ENCODE measurements around the gene PHKG1. TPM values are rescaled to one million over a fixed set of nuclear protein-coding genes. Genes with fewer than 3 reads are reported as not detected.
"Not testable (repeated sequence)": the region's sequence is repeated elsewhere in the genome, so short reads cannot be mapped to it uniquely, and the experiment has no call there.

Gene PHKG1
- total and polyA plus RNA-seq, 2 of the 4 experiments (the other 2 are of a cell fraction) = 0.62 to 0.72 TPM

- Histone ChIP-seq H3K27me3 (ENCODE audit: control insufficient read depth, insufficient read depth, low read length) (no peaks in the 10 kb centered on the region), H4K91ac (ENCODE audit: insufficient read depth, low read depth, low read length) (no peak overlapping the region), H3K14ac (replicated peaks; ENCODE audit: low read depth, low read length) (no peak overlapping the region), H2BK20ac (ENCODE audit: low read depth, low read length) (no peak overlapping the region), H2BK15ac (ENCODE audit: low read depth, low read length) (no peak overlapping the region), H2BK5ac (ENCODE audit: low read depth, low read length, poor library complexity, severe bottlenecking) (no peak overlapping the region), H3K9me1 (ENCODE audit: insufficient read depth, low read length) (peaks cover 4% of the 10 kb centered on the region; the same call in 1 of the 2 replicates), H2AFZ (replicated peaks; ENCODE audit: low read length, poor library complexity) (no peak overlapping the region), H2BK120ac (ENCODE audit: low read depth, low read length) (no peak overlapping the region), H3K9me3 (ENCODE audit: control insufficient read depth, insufficient read depth, low read length) (no peaks in the 10 kb centered on the region), H3K4me1 (ENCODE audit: control insufficient read depth, insufficient read depth, low read length) (peaks cover 10% of the 10 kb centered on the region), H3K4me2 (ENCODE audit: low read depth, low read length) (no peak overlapping the region), H3K36me3 (ENCODE audit: control insufficient read depth, insufficient read depth, low read length) (peaks cover 4% of the 10 kb centered on the region), H2AK5ac (ENCODE audit: low read depth, low read length) (no peak overlapping the region), H3K27ac (ENCODE audit: insufficient read depth, low read length) (no peak overlapping the region), H3K79me1 (ENCODE audit: low read depth in 1 of 2, low read length in 2 of 2) (peaks cover 16 to 31% of the 10 kb centered on the region in 2 experiments), H3K56ac (ENCODE audit: extremely low read depth, insufficient read depth, low read length) (no peak overlapping the region), H3K18ac (ENCODE audit: low read depth, low read length) (no peak overlapping the region), H4K5ac (ENCODE audit: low read depth, low read length) (no peak overlapping the region), H3K23ac (ENCODE audit: low read depth, low read length) (no peak overlapping the region), H3K9ac (ENCODE audit: low read depth, low read length) (no peak overlapping the region), H2AK9ac (replicated peaks; ENCODE audit: low read depth, low read length, poor library complexity) (no peak overlapping the region), H3K4me3 (ENCODE audit: insufficient read depth, low read depth, low read length) (no peak overlapping the region), H3K4ac (ENCODE audit: low read depth, low read length) (no peak overlapping the region), H4K20me1 (ENCODE audit: insufficient read depth, low read length) (no peaks in the 10 kb centered on the region), H4K8ac (ENCODE audit: low read depth in 2 of 2, low read length in 2 of 2) (no peak overlapping the region)
- BruUV-seq (replicated peaks) = no TSS peak
- CTCF ChIA-PET = no interaction called here
- DNase-seq = no peak
- dilution Hi-C loops (cut with HindIII; ENCODE audit: low sequenced_read_pairs, unreplicated experiment) (no loop called here), in situ Hi-C loops (cut with MboI; ENCODE audit: low sequenced_read_pairs) (no loop called here), intact Hi-C loops (cut with micrococcal nuclease) (no loop called here)
- TF ChIP-seq FOS (IDR thresholded peaks at IDR 0.05; ENCODE audit: low read depth, low read length) = no peak
- TF ChIP-seq NFE2L2 (IDR thresholded peaks at IDR 0.05; ENCODE audit: low read depth, low read length) = no peak
- no CpG with 5 or more reads among the region's 1 CpG for WGBS, 2 experiments (ENCODE audit: extremely low coverage in 2 of 2, insufficient read length in 1 of 2)
- ATAC-seq (ENCODE audit: low read depth) = no peak
- POLR2A ChIA-PET (ENCODE audit: unreplicated experiment) = no interaction called here
Observed at GRCh38 chr7:56048245-56048644, 44.5 kb downstream of the PHKG1 start.

GRCh38 chr7:56047446-56048116, 45.2 kb downstream of the PHKG1 start:
- H3K9me1 ChIP-seq (ENCODE audit: insufficient read depth, low read length); H2AK5ac ChIP-seq (ENCODE audit: low read depth, low read length); H3K14ac ChIP-seq (replicated peaks; ENCODE audit: low read depth, low read length); dilution Hi-C loops (cut with HindIII; ENCODE audit: low sequenced_read_pairs, unreplicated experiment); BruUV-seq (replicated peaks); H3K23ac ChIP-seq (ENCODE audit: low read depth, low read length); H2BK120ac ChIP-seq (ENCODE audit: low read depth, low read length); DNase-seq; H3K27me3 ChIP-seq (ENCODE audit: control insufficient read depth, insufficient read depth, low read length); H4K91ac ChIP-seq (ENCODE audit: insufficient read depth, low read depth, low read length); POLR2A ChIA-PET (ENCODE audit: unreplicated experiment); H3K4ac ChIP-seq (ENCODE audit: low read depth, low read length); H3K56ac ChIP-seq (ENCODE audit: extremely low read depth, insufficient read depth, low read length); H2AK9ac ChIP-seq (replicated peaks; ENCODE audit: low read depth, low read length, poor library complexity); H2BK15ac ChIP-seq (ENCODE audit: low read depth, low read length); H4K8ac ChIP-seq (ENCODE audit: low read depth in 2 of 2, low read length in 2 of 2); in situ Hi-C loops (cut with MboI; ENCODE audit: low sequenced_read_pairs); H2AFZ ChIP-seq (replicated peaks; ENCODE audit: low read length, poor library complexity); H2BK20ac ChIP-seq (ENCODE audit: low read depth, low read length); H3K4me1 ChIP-seq (ENCODE audit: control insufficient read depth, insufficient read depth, low read length); H3K9ac ChIP-seq (ENCODE audit: low read depth, low read length); H3K18ac ChIP-seq (ENCODE audit: low read depth, low read length); H3K36me3 ChIP-seq (ENCODE audit: control insufficient read depth, insufficient read depth, low read length); H4K20me1 ChIP-seq (ENCODE audit: insufficient read depth, low read length); H3K4me2 ChIP-seq (ENCODE audit: low read depth, low read length); H3K4me3 ChIP-seq (ENCODE audit: insufficient read depth, low read depth, low read length); H4K5ac ChIP-seq (ENCODE audit: low read depth, low read length); H3K9me3 ChIP-seq (ENCODE audit: control insufficient read depth, insufficient read depth, low read length); CTCF ChIA-PET; ATAC-seq (ENCODE audit: low read depth): not testable (repeated sequence)
- intact Hi-C loops (cut with micrococcal nuclease) = loop anchor here (2.0 kb wide), 1 partner anchor 15 kb away; no protein-coding TSS in a partner anchor
- Histone ChIP-seq H3K79me1 (ENCODE audit: low read depth in 1 of 2, low read length in 2 of 2) (peaks cover 18 to 29% of the 10 kb centered on the region in 2 experiments), H3K27ac (ENCODE audit: insufficient read depth, low read length) (peak overlapping the region; percentile 85; the same call in 1 of the 2 replicates), H2BK5ac (ENCODE audit: low read depth, low read length, poor library complexity, severe bottlenecking) (peak overlapping the region; percentile 77)
- 80% methylated on average over 1 of the region's 11 CpGs; no CpG with 5 or more reads in 1 of the 2 experiments for WGBS, 2 experiments (ENCODE audit: extremely low coverage in 2 of 2, insufficient read length in 1 of 2)
